GM18951 (cell line): ENCODE results near the gene SMTN.

Source experiments
- POLR2A ChIP-seq: IDR thresholded peaks from 4 replicates; pipeline ENCODE4 v1.6.1; 2011; ENCODE audit warnings: mild to moderate bottlenecking; ENCODE audit not compliant: insufficient read length, insufficient read depth; ENCODE audit errors: extremely low read depth
- in situ Hi-C: fragments of 300-500 bp; cut with MboI; formaldehyde crosslinking; loops from one replicate; pipeline ENCODE4 v1.12.0; 2022; ENCODE audit warnings: low sequenced_read_pairs, mixed read lengths, inconsistent platforms; ENCODE audit not compliant: unreplicated experiment

The SMTN gene

GRCh38 chr22:31118046-31118820 lies 37.1 kb downstream of the SMTN start:
- in situ Hi-C loops = no loop called here
- no peak for TF ChIP-seq POLR2A

GRCh38 chr22:31119026-31119717 lies 38.1 kb downstream of the SMTN start:
- no peak for TF ChIP-seq POLR2A
- in situ Hi-C loops = no loop called here

- in situ Hi-C loops = no loop called here
- no peak for TF ChIP-seq POLR2A
These were observed 39.1 kb downstream of the SMTN start for GRCh38 chr22:31120230-31120629.

GRCh38 chr22:31120642-31121041 lies 39.5 kb downstream of the SMTN start:
- no peak for TF ChIP-seq POLR2A
- in situ Hi-C loops = no loop called here

- TF ChIP-seq POLR2A = no peak
- in situ Hi-C loops = no loop called here
These were observed 40.3 kb downstream of the SMTN start for GRCh38 chr22:31121403-31121802.

- no peak for TF ChIP-seq POLR2A
- in situ Hi-C loops = no loop called here
These were observed 41.0 kb downstream of the SMTN start for GRCh38 chr22:31122196-31122531.

DNA sequence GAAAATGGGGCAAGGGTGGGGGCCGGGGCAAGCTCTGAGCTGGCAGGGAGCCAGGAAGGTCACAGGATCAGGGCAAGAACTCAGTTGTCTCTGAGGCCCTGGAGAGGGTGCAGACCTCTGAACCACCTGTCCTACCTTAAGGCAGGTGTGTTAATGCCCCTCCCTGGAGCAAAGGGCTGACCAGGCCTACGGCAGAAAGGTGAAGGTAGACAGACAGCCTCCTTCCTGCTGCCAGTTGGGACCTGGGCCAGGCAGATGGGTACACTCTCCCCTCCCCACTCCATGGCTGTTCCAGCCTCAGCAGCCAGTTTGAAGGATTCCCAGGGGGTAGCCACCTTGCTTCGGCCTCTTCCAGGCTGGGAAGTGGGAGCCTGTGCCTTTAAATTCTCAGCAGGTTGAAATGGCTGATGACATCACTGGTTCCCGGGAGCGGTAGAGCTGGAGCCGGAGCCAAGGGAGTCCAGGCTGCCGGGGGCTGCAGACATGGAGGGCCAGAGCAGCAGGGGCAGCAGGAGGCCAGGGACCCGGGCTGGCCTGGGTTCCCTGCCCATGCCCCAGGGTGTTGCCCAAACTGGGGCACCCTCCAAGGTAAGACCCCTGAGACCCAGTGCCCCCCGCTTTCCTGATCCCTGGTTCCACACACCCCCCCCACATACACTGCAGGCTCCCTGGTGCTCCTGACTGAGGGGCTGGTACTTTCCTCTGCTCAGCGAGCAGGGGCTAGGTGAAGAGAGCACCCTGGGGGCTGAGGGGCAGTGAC lies 41.6 kb downstream of the SMTN start, which contains the start of gene INPP5J:
Gene INPP5J, plus strand, starts transcription at position 435 of the 760 bp plus-strand sequence. Its CDS starts 49 bp downstream, at position 484.
- TF ChIP-seq POLR2A = no peak
- in situ Hi-C loops = no loop called here

GRCh38 chr22:31123292-31123602 lies 42.1 kb downstream of the SMTN start:
- TF ChIP-seq POLR2A = no peak
- in situ Hi-C loops = no loop called here

GRCh38 chr22:31124290-31124689 lies 43.2 kb downstream of the SMTN start:
- no peak for TF ChIP-seq POLR2A
- in situ Hi-C loops = no loop called here

DNA sequence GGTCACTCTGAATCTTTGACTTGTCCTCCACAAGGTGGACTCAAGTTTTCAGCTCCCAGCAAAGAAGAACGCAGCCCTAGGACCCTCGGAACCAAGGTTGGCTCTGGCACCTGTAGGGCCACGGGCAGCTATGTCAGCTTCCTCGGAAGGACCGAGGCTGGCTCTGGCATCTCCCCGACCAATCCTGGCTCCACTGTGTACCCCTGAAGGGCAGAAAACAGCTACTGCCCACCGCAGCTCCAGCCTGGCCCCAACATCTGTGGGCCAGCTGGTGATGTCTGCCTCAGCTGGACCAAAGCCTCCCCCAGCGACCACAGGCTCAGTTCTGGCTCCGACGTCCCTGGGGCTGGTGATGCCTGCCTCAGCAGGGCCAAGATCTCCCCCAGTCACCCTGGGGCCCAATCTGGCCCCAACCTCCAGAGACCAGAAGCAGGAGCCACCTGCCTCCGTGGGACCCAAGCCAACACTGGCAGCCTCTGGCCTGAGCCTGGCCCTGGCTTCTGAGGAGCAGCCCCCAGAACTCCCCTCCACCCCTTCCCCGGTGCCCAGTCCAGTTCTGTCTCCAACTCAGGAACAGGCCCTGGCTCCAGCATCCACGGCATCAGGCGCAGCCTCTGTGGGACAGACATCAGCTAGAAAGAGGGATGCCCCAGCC lies 43.8 kb downstream of the SMTN start:
- no peak for TF ChIP-seq POLR2A
- in situ Hi-C loops = no loop called here

DNA sequence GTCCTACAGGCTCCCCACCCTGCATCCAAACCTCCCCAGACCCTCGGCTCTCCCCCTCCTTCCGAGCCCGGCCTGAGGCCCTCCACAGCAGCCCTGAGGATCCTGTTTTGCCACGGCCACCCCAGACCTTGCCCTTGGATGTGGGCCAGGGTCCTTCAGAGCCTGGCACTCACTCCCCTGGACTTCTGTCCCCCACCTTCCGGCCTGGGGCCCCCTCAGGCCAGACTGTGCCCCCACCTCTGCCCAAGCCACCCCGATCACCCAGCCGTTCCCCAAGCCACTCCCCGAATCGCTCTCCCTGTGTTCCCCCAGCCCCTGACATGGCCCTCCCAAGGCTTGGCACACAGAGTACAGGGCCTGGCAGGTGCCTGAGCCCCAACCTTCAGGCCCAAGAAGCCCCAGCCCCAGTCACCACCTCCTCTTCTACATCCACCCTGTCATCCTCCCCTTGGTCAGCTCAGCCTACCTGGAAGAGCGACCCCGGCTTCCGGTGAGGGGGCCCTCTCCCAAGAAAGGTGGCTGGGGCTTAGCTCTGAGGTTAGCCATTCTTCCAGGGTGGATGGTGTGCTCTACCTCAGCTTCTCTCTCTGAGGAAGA lies 44.5 kb downstream of the SMTN start:
- no peak for TF ChIP-seq POLR2A
- in situ Hi-C loops = no loop called here

DNA sequence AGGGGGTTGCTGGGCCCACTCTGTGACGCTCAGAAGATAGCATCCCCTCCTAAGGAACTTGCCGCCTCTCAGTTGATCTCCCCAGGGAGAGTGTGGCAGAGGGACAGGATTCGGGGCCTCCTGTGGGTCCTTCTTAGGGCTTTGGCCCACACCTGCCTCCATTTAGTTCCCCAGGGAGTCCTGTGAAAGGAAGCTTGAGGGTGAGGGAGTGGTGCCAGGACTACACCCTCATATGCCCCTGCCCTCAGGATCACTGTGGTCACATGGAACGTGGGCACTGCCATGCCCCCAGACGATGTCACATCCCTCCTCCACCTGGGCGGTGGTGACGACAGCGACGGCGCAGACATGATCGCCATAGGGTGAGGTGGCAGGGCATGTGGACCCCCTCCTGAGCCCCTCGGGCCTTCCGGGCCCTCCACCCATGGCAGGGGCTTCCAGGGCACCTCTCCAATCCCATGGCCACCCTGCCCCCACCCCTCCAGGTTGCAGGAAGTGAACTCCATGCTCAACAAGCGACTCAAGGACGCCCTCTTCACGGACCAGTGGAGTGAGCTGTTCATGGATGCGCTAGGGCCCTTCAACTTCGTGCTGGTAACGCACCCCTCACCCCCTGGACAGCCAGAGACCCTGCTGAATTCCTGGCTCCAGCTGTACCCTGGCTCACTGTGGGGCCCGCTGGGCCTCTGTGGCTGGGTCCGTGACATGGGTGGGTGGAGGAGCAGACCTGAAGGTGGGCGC lies 45.2 kb downstream of the SMTN start:
- in situ Hi-C loops = no loop called here
- no peak for TF ChIP-seq POLR2A

DNA sequence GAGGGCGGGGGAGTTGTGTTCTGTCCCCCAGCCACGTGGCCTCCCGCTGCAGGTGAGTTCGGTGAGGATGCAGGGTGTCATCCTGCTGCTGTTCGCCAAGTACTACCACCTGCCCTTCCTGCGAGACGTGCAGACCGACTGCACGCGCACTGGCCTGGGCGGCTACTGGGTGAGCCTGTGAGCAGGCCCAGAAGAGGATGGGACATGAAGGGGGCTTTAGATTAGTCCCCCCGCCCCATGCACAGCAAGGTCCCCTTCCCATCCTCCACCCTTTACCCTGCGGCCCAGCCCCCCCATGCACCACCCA lies 45.7 kb downstream of the SMTN start:
- in situ Hi-C loops = no loop called here
- no peak for TF ChIP-seq POLR2A
